ENCODE data around the gene TRPV3.
"Not testable (repeated sequence)": the region's sequence is repeated elsewhere in the genome, so short reads cannot be mapped to it uniquely, and the experiment has no call there.

Gene TRPV3

GRCh38 chr17:3573246-3574100 is 15.9 kb upstream of the TRPV3 start:
- no peak for DNase-seq

- no peak for DNase-seq
Observed at GRCh38 chr17:3572231-3572630, 14.6 kb upstream of the TRPV3 start.

GRCh38 chr17:3571043-3571900 is 13.7 kb upstream of the TRPV3 start:
- DNase-seq, result no peak

- no peak for DNase-seq
Observed at GRCh38 chr17:3569534-3570137, 12.0 kb upstream of the TRPV3 start.

GRCh38 chr17:3566551-3566950 is 8.9 kb upstream of the TRPV3 start:
- DNase-seq, result no peak

- no peak for DNase-seq
Observed at GRCh38 chr17:3565143-3565542, 7.5 kb upstream of the TRPV3 start.

GRCh38 chr17:3564241-3564640 is 6.6 kb upstream of the TRPV3 start:
- DNase-seq, result not testable (repeated sequence)

- no peak for DNase-seq
Observed at GRCh38 chr17:3559270-3559645, 1.6 kb upstream of the TRPV3 start.

GRCh38 chr17:3558603-3559269 is 1.1 kb upstream of the TRPV3 start:
- no peak for DNase-seq

GRCh38 chr17:3556916-3557767 is 470 bp downstream of the TRPV3 start:
- DNase-seq, result no peak

GRCh38 chr17:3556239-3556915 is 1.2 kb downstream of the TRPV3 start:
- no peak for DNase-seq

GRCh38 chr17:3555189-3555796 is 2.3 kb downstream of the TRPV3 start:
- no peak for DNase-seq

- DNase-seq, result no peak
Observed at GRCh38 chr17:3554440-3554839, 3.2 kb downstream of the TRPV3 start.

- DNase-seq, result no peak
Observed at GRCh38 chr17:3553419-3554401, 3.9 kb downstream of the TRPV3 start.

GRCh38 chr17:3552916-3553315 is 4.7 kb downstream of the TRPV3 start:
- DNase-seq, result no peak

- DNase-seq, result no peak
Observed at GRCh38 chr17:3551189-3551588, 6.4 kb downstream of the TRPV3 start.

GRCh38 chr17:3549610-3550162 is 7.9 kb downstream of the TRPV3 start:
- DNase-seq, result no peak

- no peak for DNase-seq
Observed at GRCh38 chr17:3547628-3548027, 10.0 kb downstream of the TRPV3 start.

GRCh38 chr17:3546997-3547396 is 10.6 kb downstream of the TRPV3 start:
- no peak for DNase-seq

Measured in midbrain (tissue), 1 donor.